ENCODE data around the gene EML4.
A peak's percentile ranks its signal among the peaks of the same experiment; 100 is the strongest.

EML4 gene

GRCh38 chr2:42238644-42239288 lies 69.6 kb downstream of the EML4 start:
- Histone ChIP-seq H3K9me3 (replicated peaks in 1 of 11) (no peaks in the 10 kb centered on the region), H3K9ac (no peak overlapping the region), H3K27me3 (no peaks in the 10 kb centered on the region), H3K27ac (no peak overlapping the region), H3K4me2 (no peak overlapping the region), H3K36me3 (peaks cover 0 to 9% (median 0%) of the 10 kb centered on the region in 11 experiments; a peak in 1 of 22 replicates), H3K4me3 (no peak overlapping the region), H3K4me1 (peaks cover 17 to 25% (median 22%) of the 10 kb centered on the region in 10 experiments), H4K20me1 (peaks cover 5 to 98% (median 24%) of the 10 kb centered on the region in 11 experiments; a peak in 14 of 22 replicates)
- TF ChIP-seq Cebpa-rat (IDR thresholded peaks at IDR 0.05), result no peak

GRCh38 chr2:42239289-42239661 lies 70.1 kb downstream of the EML4 start:
- Histone ChIP-seq H3K9me3 (replicated peaks in 1 of 11) (no peaks in the 10 kb centered on the region), H3K27me3 (no peaks in the 10 kb centered on the region), H3K9ac (no peak overlapping the region), H3K4me3 (no peak overlapping the region), H3K36me3 (peaks cover 0 to 9% (median 0%) of the 10 kb centered on the region in 11 experiments; a peak in 1 of 22 replicates), H3K4me1 (peaks cover 17 to 25% (median 22%) of the 10 kb centered on the region in 10 experiments), H4K20me1 (peaks cover under 1 to 98% (median 23%) of the 10 kb centered on the region in 11 experiments; a peak in 14 of 22 replicates), H3K27ac (no peak overlapping the region), H3K4me2 (no peak overlapping the region)
- TF ChIP-seq Cebpa-rat (IDR thresholded peaks at IDR 0.05), result no peak

GRCh38 chr2:42239811-42240210 lies 70.7 kb downstream of the EML4 start:
- H3K9me3 ChIP-seq (replicated peaks in 1 of 11), result no peaks in the 10 kb centered on the region
- TF ChIP-seq Cebpa-rat (IDR thresholded peaks at IDR 0.05), result no peak
- H3K4me2 ChIP-seq, result no peak overlapping the region

GRCh38 chr2:42241517-42241916 lies 72.4 kb downstream of the EML4 start:
- Histone ChIP-seq H3K36me3 (peaks cover 7 to 19% (median 12%) of the 10 kb centered on the region in 11 experiments; a peak in 20 of 22 replicates), H3K4me3 (no peak overlapping the region), H3K4me1 (peaks cover 17 to 25% (median 22%) of the 10 kb centered on the region in 10 experiments), H3K4me2 (peak overlapping the region in 6 of 11 experiments; percentile 61 to 74 (median 67); a peak in 7 of 22 replicates), H4K20me1 (peaks cover 0 to 85% (median 20%) of the 10 kb centered on the region in 11 experiments; a peak in 12 of 22 replicates), H3K27ac (no peak overlapping the region), H3K27me3 (no peaks in the 10 kb centered on the region), H3K9ac (no peak overlapping the region), H3K9me3 (replicated peaks in 1 of 11) (no peaks in the 10 kb centered on the region)
- no peak for TF ChIP-seq Cebpa-rat (IDR thresholded peaks at IDR 0.05)

More at GRCh38 chr2:42239811-42240210, 70.7 kb downstream of the EML4 start:
- Histone ChIP-seq H3K4me3 (no peak overlapping the region), H3K9ac (no peak overlapping the region), H4K20me1 (peaks cover 0 to 98% (median 20%) of the 10 kb centered on the region in 11 experiments; a peak in 14 of 22 replicates), H3K36me3 (peaks cover 0 to 9% (median 0%) of the 10 kb centered on the region in 11 experiments; a peak in 1 of 22 replicates), H3K27ac (no peak overlapping the region), H3K4me1 (peaks cover 17 to 25% (median 22%) of the 10 kb centered on the region in 10 experiments), H3K27me3 (no peaks in the 10 kb centered on the region)

GRCh38 chr2:42243297-42243696 lies 74.1 kb downstream of the EML4 start:
- Histone ChIP-seq H3K9ac (no peak overlapping the region), H3K4me2 (no peak overlapping the region), H3K36me3 (peaks cover 15 to 34% (median 24%) of the 10 kb centered on the region in 11 experiments; a peak in 20 of 22 replicates), H3K4me3 (no peak overlapping the region), H3K27ac (no peak overlapping the region), H3K27me3 (no peaks in the 10 kb centered on the region), H4K20me1 (peaks cover 0 to 67% (median 14%) of the 10 kb centered on the region in 11 experiments; a peak in 12 of 22 replicates), H3K9me3 (replicated peaks in 1 of 11) (no peaks in the 10 kb centered on the region), H3K4me1 (peaks cover 17 to 25% (median 22%) of the 10 kb centered on the region in 10 experiments)
- TF ChIP-seq Cebpa-rat (IDR thresholded peaks at IDR 0.05), result no peak

- Histone ChIP-seq H3K4me3 (no peak overlapping the region), H3K27ac (no peak overlapping the region), H3K4me2 (no peak overlapping the region), H3K4me1 (peaks cover 20 to 31% (median 26%) of the 10 kb centered on the region in 10 experiments), H4K20me1 (peaks cover 0 to 59% (median 5%) of the 10 kb centered on the region in 11 experiments; a peak in 11 of 22 replicates), H3K36me3 (peaks cover 15 to 35% (median 24%) of the 10 kb centered on the region in 11 experiments; a peak in 20 of 22 replicates), H3K9me3 (replicated peaks in 1 of 11) (no peaks in the 10 kb centered on the region), H3K27me3 (no peaks in the 10 kb centered on the region), H3K9ac (no peak overlapping the region)
- no peak for TF ChIP-seq Cebpa-rat (IDR thresholded peaks at IDR 0.05)
Observed at GRCh38 chr2:42244520-42244919, 75.4 kb downstream of the EML4 start.

- Histone ChIP-seq H3K4me3 (no peak overlapping the region), H3K9me3 (replicated peaks in 1 of 11) (peaks cover 0 to under 1% (median 0%) of the 10 kb centered on the region in 11 experiments; a peak in 2 of 22 replicates), H3K36me3 (peaks cover 16 to 42% (median 24%) of the 10 kb centered on the region in 11 experiments; a peak in 20 of 22 replicates), H3K9ac (no peak overlapping the region), H3K27ac (no peak overlapping the region), H4K20me1 (peaks cover 0 to 54% (median 0%) of the 10 kb centered on the region in 11 experiments; a peak in 7 of 22 replicates), H3K4me2 (no peak overlapping the region), H3K4me1 (peaks cover 29 to 39% (median 34%) of the 10 kb centered on the region in 10 experiments), H3K27me3 (no peaks in the 10 kb centered on the region)
- no peak for TF ChIP-seq Cebpa-rat (IDR thresholded peaks at IDR 0.05)
Observed at GRCh38 chr2:42245396-42245795, 76.2 kb downstream of the EML4 start.

- Histone ChIP-seq H3K9me3 (replicated peaks in 1 of 11) (peaks cover 0 to 10% (median 0%) of the 10 kb centered on the region in 11 experiments; a peak in 3 of 22 replicates), H3K4me2 (no peak overlapping the region), H3K27me3 (no peaks in the 10 kb centered on the region), H4K20me1 (peaks cover 0 to 42% (median 0%) of the 10 kb centered on the region in 11 experiments; a peak in 5 of 22 replicates), H3K27ac (no peak overlapping the region), H3K9ac (no peak overlapping the region), H3K4me3 (no peak overlapping the region), H3K4me1 (peaks cover 26 to 31% (median 28%) of the 10 kb centered on the region in 10 experiments), H3K36me3 (peaks cover 21 to 52% (median 31%) of the 10 kb centered on the region in 11 experiments; a peak in 21 of 22 replicates)
- TF ChIP-seq Cebpa-rat (IDR thresholded peaks at IDR 0.05), result no peak
Observed at GRCh38 chr2:42246562-42246961, 77.4 kb downstream of the EML4 start.

GRCh38 chr2:42248846-42249245 lies 79.7 kb downstream of the EML4 start:
- no peak overlapping the region for H3K9ac ChIP-seq
- no peaks in the 10 kb centered on the region for H3K27me3 ChIP-seq
- H3K36me3 ChIP-seq, result peaks cover 21 to 52% (median 33%) of the 10 kb centered on the region in 11 experiments; a peak in 21 of 22 replicates
- no peak for TF ChIP-seq Cebpa-rat (IDR thresholded peaks at IDR 0.05)
- peaks cover 0 to 25% (median 0%) of the 10 kb centered on the region in 11 experiments; a peak in 5 of 22 replicates for H4K20me1 ChIP-seq
- no peak overlapping the region for H3K4me3 ChIP-seq
- H3K9me3 ChIP-seq (replicated peaks in 1 of 11), result peaks cover 0 to 10% (median 0%) of the 10 kb centered on the region in 11 experiments; a peak in 5 of 22 replicates
- H3K27ac ChIP-seq, result no peak overlapping the region
- peaks cover 13 to 23% (median 18%) of the 10 kb centered on the region in 10 experiments for H3K4me1 ChIP-seq
- no peak overlapping the region for H3K4me2 ChIP-seq
